ENCODE measurements around the gene PAX6.

DNA sequence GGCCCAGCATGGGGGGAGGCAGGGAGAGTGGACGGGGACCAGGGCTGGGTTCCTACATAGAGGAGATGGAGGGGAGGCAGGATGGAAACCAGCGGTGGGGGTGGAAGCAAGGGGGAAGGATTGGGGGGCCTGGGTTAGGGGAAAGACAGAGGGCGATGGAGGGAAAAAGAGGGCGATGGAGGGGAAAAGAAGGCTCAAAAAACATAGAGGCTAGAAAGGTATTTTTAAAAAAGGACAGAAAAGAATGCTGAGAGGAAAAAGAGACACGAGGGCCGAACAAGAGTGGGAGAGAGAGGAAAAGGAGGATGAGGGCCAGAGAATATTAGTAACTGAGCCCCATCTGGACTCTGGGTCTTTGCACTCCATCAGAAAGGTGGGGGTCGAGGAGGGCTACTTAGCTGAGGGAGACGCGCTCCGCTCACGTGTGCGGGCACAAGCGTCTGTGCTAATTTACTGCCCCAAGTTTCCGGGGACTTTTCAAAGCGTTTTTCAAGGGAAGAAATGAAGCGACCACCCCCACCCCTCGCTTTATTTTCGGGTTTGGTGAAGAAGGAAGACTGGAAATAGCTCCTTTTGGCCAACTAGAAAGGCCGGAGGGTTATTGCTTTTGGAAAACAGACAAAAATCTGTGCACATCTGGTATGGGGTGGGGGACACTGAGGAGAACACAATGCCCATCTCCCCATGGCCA lies 14.5 kb downstream of the PAX6 start:
- TF ChIP-seq, protein P1, sequence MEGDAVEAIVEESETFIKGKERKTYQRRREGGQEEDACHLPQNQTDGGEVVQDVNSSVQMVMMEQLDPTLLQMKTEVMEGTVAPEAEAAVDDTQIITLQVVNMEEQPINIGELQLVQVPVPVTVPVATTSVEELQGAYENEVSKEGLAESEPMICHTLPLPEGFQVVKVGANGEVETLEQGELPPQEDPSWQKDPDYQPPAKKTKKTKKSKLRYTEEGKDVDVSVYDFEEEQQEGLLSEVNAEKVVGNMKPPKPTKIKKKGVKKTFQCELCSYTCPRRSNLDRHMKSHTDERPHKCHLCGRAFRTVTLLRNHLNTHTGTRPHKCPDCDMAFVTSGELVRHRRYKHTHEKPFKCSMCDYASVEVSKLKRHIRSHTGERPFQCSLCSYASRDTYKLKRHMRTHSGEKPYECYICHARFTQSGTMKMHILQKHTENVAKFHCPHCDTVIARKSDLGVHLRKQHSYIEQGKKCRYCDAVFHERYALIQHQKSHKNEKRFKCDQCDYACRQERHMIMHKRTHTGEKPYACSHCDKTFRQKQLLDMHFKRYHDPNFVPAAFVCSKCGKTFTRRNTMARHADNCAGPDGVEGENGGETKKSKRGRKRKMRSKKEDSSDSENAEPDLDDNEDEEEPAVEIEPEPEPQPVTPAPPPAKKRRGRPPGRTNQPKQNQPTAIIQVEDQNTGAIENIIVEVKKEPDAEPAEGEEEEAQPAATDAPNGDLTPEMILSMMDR (conservative IDR thresholded peaks at IDR 0.05; ENCODE audit: low read depth, low read length), result no peak
- TF ChIP-seq CEBPB (IDR thresholded peaks at IDR 0.05; ENCODE audit: low read depth, low read length) (no peak), POLR2A (IDR thresholded peaks at IDR 0.05; ENCODE audit: low read depth, low read length) (no peak)

Measured in IMR-90 (cell line).